Measurements from ENCODE around the gene CAPN9. TPM values are rescaled to one million over a fixed set of nuclear protein-coding genes. Genes with fewer than 3 reads are reported as not detected.

The CAPN9 gene
- total and polyA plus RNA-seq, 9 of the 15 experiments (the other 6 are each of a cell fraction or from before 2014, with no cell fraction given), result not detected

DNA sequence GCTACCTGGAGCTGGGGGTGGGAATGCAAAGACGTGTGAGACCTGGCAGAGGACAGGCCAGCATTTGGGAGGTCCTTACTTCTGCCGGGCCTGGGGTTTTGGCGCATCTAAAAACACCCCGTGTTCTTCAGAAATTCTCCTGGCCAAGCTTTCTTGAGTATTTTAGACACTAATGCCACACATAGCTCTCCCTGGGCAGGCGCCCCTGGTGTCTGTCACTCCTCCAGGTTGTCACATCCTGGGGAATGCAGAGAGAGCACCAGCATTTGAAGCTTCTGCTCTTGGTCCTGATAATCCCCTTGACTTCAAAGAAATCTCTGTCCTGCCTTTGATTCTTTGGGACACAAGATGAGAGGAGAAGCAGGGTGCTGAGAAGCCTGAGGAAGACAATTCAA, 6.0 kb downstream of the CAPN9 start:
- H3K79me2 ChIP-seq (ENCODE audit: control insufficient read depth, insufficient read depth, low read length), result no peaks in the 10 kb centered on the region
- ChIA-PET POLR2A (interaction anchor here (0.5 to 1.1 kb wide), 6 partner anchors 11 to 1722 kb away, joined by 3 read pairs; no protein-coding TSS in a partner anchor), CTCF (ENCODE audit: low intra/inter-chr PET ratio) (no interaction called here)
- no TSS peak for BruUV-seq (replicated peaks)
- TF ChIP-seq GATAD2A (IDR thresholded peaks at IDR 0.05) (no peak), ASH1L (IDR thresholded peaks at IDR 0.05; ENCODE audit: borderline replicate concordance, low read depth, partially characterized antibody) (no peak), DACH1 (IDR thresholded peaks at IDR 0.05; ENCODE audit: partially characterized antibody) (no peak), FOXJ2 (tag; IDR thresholded peaks at IDR 0.05) (no peak), RBM39 (optimal IDR thresholded peaks at IDR 0.05; ENCODE audit: low read depth, low read length) (no peak), ZNF121 (CRISPR knock-in tag; conservative IDR thresholded peaks at IDR 0.05) (no peak), TCF7 (IDR thresholded peaks at IDR 0.05; ENCODE audit: borderline replicate concordance) (no peak), BACH1 (tag; IDR thresholded peaks at IDR 0.05) (no peak), BMI1 (IDR thresholded peaks at IDR 0.05; ENCODE audit: low read length) (no peak), CHD4 (IDR thresholded peaks at IDR 0.05; ENCODE audit: insufficient read depth, insufficient replicate concordance, low read depth, low read length, poor library complexity, severe bottlenecking) (no peak), ZNF212 (CRISPR knock-in tag; IDR thresholded peaks at IDR 0.05) (no peak), BRCA1 (IDR thresholded peaks at IDR 0.05) (no peak), BRCA1 (CRISPR knock-in tag; IDR thresholded peaks at IDR 0.05) (no peak), ZNF589 (CRISPR knock-in tag; IDR thresholded peaks at IDR 0.05; ENCODE audit: low read depth) (no peak), LARP7 (IDR thresholded peaks at IDR 0.05) (no peak), PHF21A (IDR thresholded peaks at IDR 0.05; ENCODE audit: borderline replicate concordance, low read depth) (no peak)
- TF ChIP-seq, protein P1, sequence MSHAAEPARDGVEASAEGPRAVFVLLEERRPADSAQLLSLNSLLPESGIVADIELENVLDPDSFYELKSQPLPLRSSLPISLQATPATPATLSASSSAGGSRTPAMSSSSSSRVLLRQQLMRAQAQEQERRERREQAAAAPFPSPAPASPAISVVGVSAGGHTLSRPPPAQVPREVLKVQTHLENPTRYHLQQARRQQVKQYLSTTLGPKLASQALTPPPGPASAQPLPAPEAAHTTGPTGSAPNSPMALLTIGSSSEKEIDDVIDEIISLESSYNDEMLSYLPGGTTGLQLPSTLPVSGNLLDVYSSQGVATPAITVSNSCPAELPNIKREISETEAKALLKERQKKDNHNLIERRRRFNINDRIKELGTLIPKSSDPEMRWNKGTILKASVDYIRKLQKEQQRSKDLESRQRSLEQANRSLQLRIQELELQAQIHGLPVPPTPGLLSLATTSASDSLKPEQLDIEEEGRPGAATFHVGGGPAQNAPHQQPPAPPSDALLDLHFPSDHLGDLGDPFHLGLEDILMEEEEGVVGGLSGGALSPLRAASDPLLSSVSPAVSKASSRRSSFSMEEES (CRISPR knock-in tag; IDR thresholded peaks at IDR 0.05), result no peak
- TF ChIP-seq, protein P2, sequence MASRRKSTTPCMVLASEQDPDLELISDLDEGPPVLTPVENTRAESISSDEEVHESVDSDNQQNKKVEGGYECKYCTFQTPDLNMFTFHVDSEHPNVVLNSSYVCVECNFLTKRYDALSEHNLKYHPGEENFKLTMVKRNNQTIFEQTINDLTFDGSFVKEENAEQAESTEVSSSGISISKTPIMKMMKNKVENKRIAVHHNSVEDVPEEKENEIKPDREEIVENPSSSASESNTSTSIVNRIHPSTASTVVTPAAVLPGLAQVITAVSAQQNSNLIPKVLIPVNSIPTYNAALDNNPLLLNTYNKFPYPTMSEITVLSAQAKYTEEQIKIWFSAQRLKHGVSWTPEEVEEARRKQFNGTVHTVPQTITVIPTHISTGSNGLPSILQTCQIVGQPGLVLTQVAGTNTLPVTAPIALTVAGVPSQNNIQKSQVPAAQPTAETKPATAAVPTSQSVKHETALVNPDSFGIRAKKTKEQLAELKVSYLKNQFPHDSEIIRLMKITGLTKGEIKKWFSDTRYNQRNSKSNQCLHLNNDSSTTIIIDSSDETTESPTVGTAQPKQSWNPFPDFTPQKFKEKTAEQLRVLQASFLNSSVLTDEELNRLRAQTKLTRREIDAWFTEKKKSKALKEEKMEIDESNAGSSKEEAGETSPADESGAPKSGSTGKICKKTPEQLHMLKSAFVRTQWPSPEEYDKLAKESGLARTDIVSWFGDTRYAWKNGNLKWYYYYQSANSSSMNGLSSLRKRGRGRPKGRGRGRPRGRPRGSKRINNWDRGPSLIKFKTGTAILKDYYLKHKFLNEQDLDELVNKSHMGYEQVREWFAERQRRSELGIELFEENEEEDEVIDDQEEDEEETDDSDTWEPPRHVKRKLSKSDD (conservative IDR thresholded peaks at IDR 0.05; ENCODE audit: low read length), result no peak
- TF ChIP-seq, protein P3, sequence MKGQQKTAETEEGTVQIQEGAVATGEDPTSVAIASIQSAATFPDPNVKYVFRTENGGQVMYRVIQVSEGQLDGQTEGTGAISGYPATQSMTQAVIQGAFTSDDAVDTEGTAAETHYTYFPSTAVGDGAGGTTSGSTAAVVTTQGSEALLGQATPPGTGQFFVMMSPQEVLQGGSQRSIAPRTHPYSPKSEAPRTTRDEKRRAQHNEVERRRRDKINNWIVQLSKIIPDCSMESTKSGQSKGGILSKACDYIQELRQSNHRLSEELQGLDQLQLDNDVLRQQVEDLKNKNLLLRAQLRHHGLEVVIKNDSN (CRISPR knock-in tag; IDR thresholded peaks at IDR 0.05), result no peak
- H3K27me3 ChIP-seq (ENCODE audit: control insufficient read depth in 2 of 2, insufficient read depth in 2 of 2, low read length in 2 of 2), result peaks cover 28 to 61% of the 10 kb centered on the region in 2 experiments
- FAIRE-seq (no peak), ATAC-seq (no peak), DNase-seq (ENCODE audit: extremely low read depth in 1 of 4, low spot score in 3 of 4) (no peak)
- H3K4me3 ChIP-seq, result no peak overlapping the region
- H3K27ac ChIP-seq (ENCODE audit: extremely low read depth, low read depth, low read length), result no peak overlapping the region
- in situ Hi-C loops (cut with MboI) (no loop called here), intact Hi-C loops (cut with micrococcal nuclease) (no loop called here)
- H3K9me3 ChIP-seq (replicated peaks; ENCODE audit: control insufficient read depth, insufficient read depth, low read depth, low read length), result no peaks in the 10 kb centered on the region
- H3K9me1 ChIP-seq (ENCODE audit: control insufficient read depth, insufficient read depth, low read length), result no peaks in the 10 kb centered on the region
- no peaks in the 10 kb centered on the region for H3K36me3 ChIP-seq (ENCODE audit: control insufficient read depth, insufficient read depth, low read length)
- H4K20me1 ChIP-seq (replicated peaks; ENCODE audit: control insufficient read depth, insufficient read depth, low read length), result no peaks in the 10 kb centered on the region
- 0 out of 4 replicates have a peak overlapping the region, but pooled peaks of 1 of the 2 experiments have one; percentile 47 for H3K9ac ChIP-seq (ENCODE audit: insufficient read depth in 1 of 2, low read depth in 2 of 2, low read length in 2 of 2)
- H2AFZ ChIP-seq (ENCODE audit: low read depth, low read length), result peak overlapping the region; percentile 58
- 13% methylated on average over 5 of the region's 5 CpGs for WGBS (ENCODE audit: insufficient coverage, low coverage, missing lambda C conversion rate)
- no peak overlapping the region for H3K4me2 ChIP-seq (ENCODE audit: insufficient read depth, low read length)
- peaks cover 0 to 6% of the 10 kb centered on the region in 2 experiments; a peak in 1 of 5 replicates for H3K4me1 ChIP-seq (replicated peaks in 1 of 2; ENCODE audit: control insufficient read depth in 2 of 2, insufficient read depth in 2 of 2, low read length in 2 of 2)
